ENCODE measurements around the gene ZFYVE16.

DNA sequence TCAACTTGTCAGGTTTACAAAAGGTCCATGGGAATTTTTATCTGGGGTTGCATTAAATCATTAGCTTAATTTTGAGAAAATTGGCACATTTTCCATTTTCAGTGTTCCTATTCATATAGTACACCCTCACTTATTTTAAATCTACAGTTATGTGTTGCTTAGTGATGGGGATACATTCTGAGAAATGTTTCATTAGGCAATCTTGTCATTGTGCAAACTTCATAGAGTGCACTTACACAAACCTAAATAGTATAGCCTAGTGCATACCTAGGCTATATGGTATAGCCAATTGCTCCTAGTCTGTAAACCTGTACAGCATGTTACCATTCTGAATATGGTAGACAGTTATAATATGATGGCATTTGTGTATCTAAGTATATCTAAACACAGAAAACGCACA is 60.3 kb downstream of the ZFYVE16 start:
- TF ChIP-seq, protein P1, sequence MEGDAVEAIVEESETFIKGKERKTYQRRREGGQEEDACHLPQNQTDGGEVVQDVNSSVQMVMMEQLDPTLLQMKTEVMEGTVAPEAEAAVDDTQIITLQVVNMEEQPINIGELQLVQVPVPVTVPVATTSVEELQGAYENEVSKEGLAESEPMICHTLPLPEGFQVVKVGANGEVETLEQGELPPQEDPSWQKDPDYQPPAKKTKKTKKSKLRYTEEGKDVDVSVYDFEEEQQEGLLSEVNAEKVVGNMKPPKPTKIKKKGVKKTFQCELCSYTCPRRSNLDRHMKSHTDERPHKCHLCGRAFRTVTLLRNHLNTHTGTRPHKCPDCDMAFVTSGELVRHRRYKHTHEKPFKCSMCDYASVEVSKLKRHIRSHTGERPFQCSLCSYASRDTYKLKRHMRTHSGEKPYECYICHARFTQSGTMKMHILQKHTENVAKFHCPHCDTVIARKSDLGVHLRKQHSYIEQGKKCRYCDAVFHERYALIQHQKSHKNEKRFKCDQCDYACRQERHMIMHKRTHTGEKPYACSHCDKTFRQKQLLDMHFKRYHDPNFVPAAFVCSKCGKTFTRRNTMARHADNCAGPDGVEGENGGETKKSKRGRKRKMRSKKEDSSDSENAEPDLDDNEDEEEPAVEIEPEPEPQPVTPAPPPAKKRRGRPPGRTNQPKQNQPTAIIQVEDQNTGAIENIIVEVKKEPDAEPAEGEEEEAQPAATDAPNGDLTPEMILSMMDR (IDR thresholded peaks at IDR 0.05): no peak
- no peak for TF ChIP-seq ZFX (IDR thresholded peaks at IDR 0.05; ENCODE audit: borderline replicate concordance)

Data from 22Rv1 (cell line).